ENCODE measurements around the gene MMP3. TPM values are rescaled to one million over a fixed set of nuclear protein-coding genes. Genes with fewer than 3 reads are reported as not detected.

The MMP3 gene
- total RNA-seq, 2 experiments from 2014 or later: not detected

- Histone ChIP-seq H3K36me3 (ENCODE audit: insufficient read depth, low read length) (no peaks in the 10 kb centered on the region), H3K4me1 (ENCODE audit: insufficient read depth, low read length) (no peaks in the 10 kb centered on the region), H3K4me3 (ENCODE audit: low read length) (no peak overlapping the region), H3K27ac (ENCODE audit: low read depth in 1 of 2, low read length in 2 of 2) (no peak overlapping the region), H3K9me3 (ENCODE audit: control insufficient read depth in 1 of 2, insufficient read depth in 1 of 2, low read length in 2 of 2) (peaks cover 0 to 2% of the 10 kb centered on the region in 2 experiments), H3K27me3 (ENCODE audit: control insufficient read depth in 1 of 2, insufficient read depth in 2 of 2, low read length in 2 of 2) (peaks cover 0 to 6% of the 10 kb centered on the region in 2 experiments)
- ATAC-seq (ENCODE audit: poor library complexity) (no peak), DNase-seq (no peak)
- TF ChIP-seq, protein P1, sequence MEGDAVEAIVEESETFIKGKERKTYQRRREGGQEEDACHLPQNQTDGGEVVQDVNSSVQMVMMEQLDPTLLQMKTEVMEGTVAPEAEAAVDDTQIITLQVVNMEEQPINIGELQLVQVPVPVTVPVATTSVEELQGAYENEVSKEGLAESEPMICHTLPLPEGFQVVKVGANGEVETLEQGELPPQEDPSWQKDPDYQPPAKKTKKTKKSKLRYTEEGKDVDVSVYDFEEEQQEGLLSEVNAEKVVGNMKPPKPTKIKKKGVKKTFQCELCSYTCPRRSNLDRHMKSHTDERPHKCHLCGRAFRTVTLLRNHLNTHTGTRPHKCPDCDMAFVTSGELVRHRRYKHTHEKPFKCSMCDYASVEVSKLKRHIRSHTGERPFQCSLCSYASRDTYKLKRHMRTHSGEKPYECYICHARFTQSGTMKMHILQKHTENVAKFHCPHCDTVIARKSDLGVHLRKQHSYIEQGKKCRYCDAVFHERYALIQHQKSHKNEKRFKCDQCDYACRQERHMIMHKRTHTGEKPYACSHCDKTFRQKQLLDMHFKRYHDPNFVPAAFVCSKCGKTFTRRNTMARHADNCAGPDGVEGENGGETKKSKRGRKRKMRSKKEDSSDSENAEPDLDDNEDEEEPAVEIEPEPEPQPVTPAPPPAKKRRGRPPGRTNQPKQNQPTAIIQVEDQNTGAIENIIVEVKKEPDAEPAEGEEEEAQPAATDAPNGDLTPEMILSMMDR (IDR thresholded peaks at IDR 0.05): no peak
- intact Hi-C loops (cut with DNase I, micrococcal nuclease): no loop called here
- Mint-ChIP-seq H3K36me3 (ENCODE audit: low read depth) (no peaks in the 10 kb centered on the region), H3K27ac (no peak overlapping the region), H3K27me3 (peaks cover 6% of the 10 kb centered on the region), H3K4me3 (no peak overlapping the region), H3K4me1 (ENCODE audit: low read depth) (no peaks in the 10 kb centered on the region), H3K9me3 (no peaks in the 10 kb centered on the region)
- POLR2A ChIA-PET: no interaction called here
- CTCF ChIA-PET: no interaction called here
These were observed 49.6 kb downstream of the MMP3 start for GRCh38 chr11:102793677-102794290.

GRCh38 chr11:102792604-102793003 lies 50.8 kb downstream of the MMP3 start:
- H3K4me3 Mint-ChIP-seq: no peak overlapping the region
- TF ChIP-seq, protein P1 (IDR thresholded peaks at IDR 0.05): no peak
- DNase-seq: no peak
- Histone ChIP-seq H3K4me3 (ENCODE audit: low read length) (no peak overlapping the region), H3K36me3 (ENCODE audit: insufficient read depth, low read length) (no peaks in the 10 kb centered on the region), H3K9me3 (ENCODE audit: control insufficient read depth in 1 of 2, insufficient read depth in 1 of 2, low read length in 2 of 2) (no peaks in the 10 kb centered on the region), H3K4me1 (ENCODE audit: insufficient read depth, low read length) (no peaks in the 10 kb centered on the region), H3K27me3 (ENCODE audit: control insufficient read depth in 1 of 2, insufficient read depth in 2 of 2, low read length in 2 of 2) (peaks cover 0 to 6% of the 10 kb centered on the region in 2 experiments), H3K27ac (ENCODE audit: low read depth in 1 of 2, low read length in 2 of 2) (no peak overlapping the region)
- no peaks in the 10 kb centered on the region for H3K36me3 Mint-ChIP-seq (ENCODE audit: low read depth)
- no peak for ATAC-seq (ENCODE audit: poor library complexity)
- no peaks in the 10 kb centered on the region for H3K4me1 Mint-ChIP-seq (ENCODE audit: low read depth)
- POLR2A ChIA-PET: no interaction called here
- intact Hi-C loops (cut with DNase I, micrococcal nuclease): no loop called here
- no peaks in the 10 kb centered on the region for H3K9me3 Mint-ChIP-seq
- H3K27me3 Mint-ChIP-seq: peaks cover 6% of the 10 kb centered on the region
- CTCF ChIA-PET: no interaction called here
- no peak overlapping the region for H3K27ac Mint-ChIP-seq

GRCh38 chr11:102791271-102792036 lies 52.0 kb downstream of the MMP3 start:
- H3K9me3 Mint-ChIP-seq: no peaks in the 10 kb centered on the region
- ATAC-seq (ENCODE audit: poor library complexity): no peak
- Histone ChIP-seq H3K4me1 (ENCODE audit: insufficient read depth, low read length) (no peaks in the 10 kb centered on the region), H3K4me3 (ENCODE audit: low read length) (no peak overlapping the region), H3K27ac (ENCODE audit: low read depth in 1 of 2, low read length in 2 of 2) (no peak overlapping the region), H3K9me3 (ENCODE audit: control insufficient read depth in 1 of 2, insufficient read depth in 1 of 2, low read length in 2 of 2) (no peaks in the 10 kb centered on the region), H3K27me3 (ENCODE audit: control insufficient read depth in 1 of 2, insufficient read depth in 2 of 2, low read length in 2 of 2) (peaks cover 0 to 6% of the 10 kb centered on the region in 2 experiments), H3K36me3 (ENCODE audit: insufficient read depth, low read length) (no peaks in the 10 kb centered on the region)
- H3K36me3 Mint-ChIP-seq (ENCODE audit: low read depth): no peaks in the 10 kb centered on the region
- H3K27me3 Mint-ChIP-seq: peaks cover 10% of the 10 kb centered on the region
- H3K27ac Mint-ChIP-seq: no peak overlapping the region
- ChIA-PET CTCF (no interaction called here), POLR2A (no interaction called here)
- H3K4me3 Mint-ChIP-seq: no peak overlapping the region
- no peaks in the 10 kb centered on the region for H3K4me1 Mint-ChIP-seq (ENCODE audit: low read depth)
- intact Hi-C loops (cut with DNase I, micrococcal nuclease): no loop called here
- TF ChIP-seq, protein P1 (IDR thresholded peaks at IDR 0.05): no peak
- DNase-seq: no peak

Measured in CD4-positive, alpha-beta T cell (primary cell).